H1 (cell line): Measurements from ENCODE around the gene CCDC197. TPM values are rescaled to one million over a fixed set of nuclear protein-coding genes. Genes with fewer than 3 reads are reported as not detected.

Experiments used
- CTCF ChIA-PET: fragments of 300-600 bp; sonication (Branson Sonifier 250); formaldehyde crosslinking; loops from one replicate; lab custom pipeline; 2021; ENCODE audit not compliant: partially characterized antibody; lab: Charles Lee
- POLR2A ChIA-PET: fragments of 300-600 bp; sonication (Branson Sonifier 250); formaldehyde crosslinking; loops from one replicate; lab custom pipeline; 2021; ENCODE audit warnings: inconsistent platforms; ENCODE audit not compliant: partially characterized antibody; lab: Charles Lee
- DNase-seq, 2 experiments: peaks; one replicate each; pipeline versions ENCODE4 v3.0.0 to v3.0.0-alpha.2; 2010 to 2022; ENCODE audit warnings: low spot score in 2 of 2, low read depth in 1 of 2, mixed read lengths in 1 of 2
- FAIRE-seq: peaks from 2 replicates; lab custom pipeline; 2011; peaks lifted over from hg19 to GRCh38; lab: Jason Lieb, UNC
- H2AFZ ChIP-seq: 2 replicates; pipeline ENCODE4 v1.8.1; 2012; ENCODE audit warnings: low read length, inconsistent platforms
- H2AK5ac ChIP-seq: 2 replicates; pipeline ENCODE4 v1.6.1; 2013; ENCODE audit warnings: low read depth, low read length
- H2BK120ac ChIP-seq: replicated peaks from 2 replicates; pipeline ENCODE3; 2013; ENCODE audit warnings: low read depth, low read length, inconsistent platforms
- H2BK12ac ChIP-seq: 2 replicates; pipeline ENCODE4 v1.6.1; 2013; ENCODE audit warnings: low read depth, low read length
- H2BK15ac ChIP-seq: 2 replicates; pipeline ENCODE4 v1.6.1; 2013; ENCODE audit warnings: low read length
- H2BK20ac ChIP-seq: 2 replicates; pipeline ENCODE4 v1.6.1; 2013; ENCODE audit warnings: low read length
- H2BK5ac ChIP-seq: 2 replicates; pipeline ENCODE4 v1.6.1; 2013; ENCODE audit warnings: low read depth, low read length
- H3K14ac ChIP-seq: 2 replicates; pipeline ENCODE4 v1.6.1; 2013; ENCODE audit warnings: inconsistent platforms; ENCODE audit not compliant: insufficient read length
- H3K18ac ChIP-seq: 2 replicates; pipeline ENCODE4 v1.6.1; 2013; ENCODE audit warnings: low read length; ENCODE audit errors: extremely low read depth
- H3K23ac ChIP-seq: 2 replicates; pipeline ENCODE4 v1.6.1; 2013; ENCODE audit warnings: inconsistent platforms; ENCODE audit not compliant: insufficient read length
- H3K23me2 ChIP-seq: 2 replicates; pipeline ENCODE4 v1.6.1; 2013; ENCODE audit warnings: low read depth, low read length
- H3K27ac ChIP-seq: 2 replicates; pipeline ENCODE4 v1.6.1; 2011; ENCODE audit warnings: low read depth, low read length, inconsistent platforms
- H3K27me3 ChIP-seq, 4 experiments: replicated peaks in 1 of 4; 1 replicate in 1 of 4; 2 replicates in 3 of 4; pipeline versions ENCODE4 v1.6.1 to v1.8.1; 2011 to 2013; ENCODE audit warnings: low read length in 3 of 4, mild to moderate bottlenecking in 3 of 4, inconsistent platforms in 2 of 4, mixed read lengths in 2 of 4, moderate library complexity in 1 of 4; ENCODE audit not compliant: control insufficient read depth in 3 of 4, insufficient read depth in 3 of 4; ENCODE audit errors: extremely low read depth in 1 of 4
- H3K36me3 ChIP-seq, 4 experiments: 2 replicates each; pipeline versions ENCODE4 v1.6.1 to v1.8.1; 2011 to 2013; ENCODE audit warnings: mild to moderate bottlenecking in 4 of 4, low read length in 3 of 4, moderate library complexity in 2 of 4, control low read depth in 1 of 4, inconsistent platforms in 1 of 4; ENCODE audit not compliant: insufficient read depth in 4 of 4, control insufficient read depth in 2 of 4
- H3K4ac ChIP-seq: replicated peaks from 2 replicates; pipeline ENCODE3; 2013; ENCODE audit warnings: low read length, low read depth, mixed read lengths, inconsistent platforms; ENCODE audit not compliant: insufficient read length
- H3K4me1 ChIP-seq, 4 experiments: replicated peaks in 1 of 4; 1 replicate in 1 of 4; 2 replicates in 3 of 4; pipeline versions ENCODE4 v1.6.1 to v1.8.1; 2011 to 2013; ENCODE audit warnings: low read length in 3 of 4, inconsistent platforms in 2 of 4, mixed read lengths in 1 of 4; ENCODE audit not compliant: insufficient read depth in 4 of 4, control insufficient read depth in 3 of 4
- H3K4me2 ChIP-seq, 2 experiments: 2 replicates each; pipeline versions ENCODE4 v1.6.1 to v1.8.1; 2011 to 2013; ENCODE audit warnings: low read depth in 2 of 2, low read length in 2 of 2, control low read depth in 1 of 2, inconsistent platforms in 1 of 2, mild to moderate bottlenecking in 1 of 2; ENCODE audit not compliant: insufficient read depth in 1 of 2
- H3K4me3 ChIP-seq, 4 experiments: fragments of 200-600, 300-600 bp in 1 of 4; sonication (generic), shearing (Covaris generic), sonication (Bioruptor Twin) in 1 of 4; 2 replicates each; pipeline versions ENCODE4 v1.5.1 to v1.8.1; 2011 to 2016; ENCODE audit warnings: low read length in 4 of 4, low read depth in 3 of 4, control low read depth in 2 of 4, inconsistent platforms in 2 of 4, mild to moderate bottlenecking in 2 of 4, mixed read lengths in 1 of 4, moderate library complexity in 1 of 4; ENCODE audit not compliant: insufficient read depth in 2 of 4; ENCODE audit errors: extremely low read depth in 1 of 4
- H3K56ac ChIP-seq: replicated peaks from 2 replicates; pipeline ENCODE3; 2013; ENCODE audit warnings: low read depth, mild to moderate bottlenecking, mixed read lengths, low read length, inconsistent platforms; ENCODE audit not compliant: insufficient read length
- H3K79me1 ChIP-seq: 2 replicates; pipeline ENCODE4 v1.6.1; 2013; ENCODE audit warnings: low read depth, low read length, control low read depth
- H3K79me2 ChIP-seq, 2 experiments: 2 replicates each; pipeline versions ENCODE4 v1.6.1 to v1.8.1; 2012 to 2013; ENCODE audit warnings: low read length in 2 of 2, mild to moderate bottlenecking in 2 of 2, inconsistent platforms in 1 of 2; ENCODE audit not compliant: insufficient read depth in 2 of 2, control insufficient read depth in 1 of 2
- H3K9ac ChIP-seq, 4 experiments: replicated peaks in 1 of 4; 1 replicate in 1 of 4; 2 replicates in 3 of 4; pipeline versions ENCODE4 v1.6.1 to v1.8.1; 2011 to 2013; ENCODE audit warnings: low read depth in 3 of 4, low read length in 3 of 4, control low read depth in 2 of 4, mild to moderate bottlenecking in 2 of 4, moderate library complexity in 2 of 4, inconsistent platforms in 1 of 4; ENCODE audit errors: extremely low read depth in 1 of 4
- H3K9me3 ChIP-seq, 2 experiments: 2 replicates each; pipeline versions ENCODE4 v1.6.1 to v1.8.1; 2012 to 2013; ENCODE audit warnings: mild to moderate bottlenecking in 2 of 2, moderate library complexity in 2 of 2, control low read depth in 1 of 2, inconsistent platforms in 1 of 2, low read depth in 1 of 2, low read length in 1 of 2, mixed read lengths in 1 of 2; ENCODE audit not compliant: insufficient read depth in 2 of 2
- H4K20me1 ChIP-seq, 2 experiments: replicated peaks in 1 of 2; 2 replicates each; pipeline versions ENCODE3 to v1.8.1; 2011 to 2013; ENCODE audit warnings: inconsistent platforms in 2 of 2, low read length in 2 of 2, mild to moderate bottlenecking in 1 of 2; ENCODE audit not compliant: insufficient read depth in 2 of 2, control insufficient read depth in 1 of 2
- H4K5ac ChIP-seq: 2 replicates; pipeline ENCODE4 v1.6.1; 2013; ENCODE audit warnings: low read length, low read depth, mixed read lengths, inconsistent platforms; ENCODE audit not compliant: insufficient read length
- H4K8ac ChIP-seq: 2 replicates; pipeline ENCODE4 v1.8.0; 2013; ENCODE audit warnings: mild to moderate bottlenecking, moderate library complexity, low read length, inconsistent platforms; ENCODE audit not compliant: insufficient read depth; ENCODE audit errors: extremely low read depth
- H4K91ac ChIP-seq: replicated peaks from 2 replicates; pipeline ENCODE3; 2013; ENCODE audit warnings: low read length, mixed read lengths, inconsistent platforms; ENCODE audit not compliant: insufficient read length
- CEBPB ChIP-seq: IDR thresholded peaks from 2 replicates; pipeline ENCODE4 v1.6.1; 2012; ENCODE audit warnings: low read depth, low read length
- SUZ12 ChIP-seq: fragments of 200-600 bp; sonication (generic); IDR thresholded peaks from 2 replicates; pipeline ENCODE4 v1.6.1; 2012; ENCODE audit warnings: mild to moderate bottlenecking, inconsistent platforms, low read length, moderate library complexity, mixed read lengths
- WGBS, 2 experiments: shearing (Covaris generic) in 1 of 2; methylation state at CpG; one replicate each; pipeline versions ENCODE4 v1.1.6 to v1.1.7; 2013 to 2015; ENCODE audit warnings: low lambda C conversion rate in 2 of 2, mixed read lengths in 2 of 2, inconsistent platforms in 1 of 2, low coverage in 1 of 2, missing lambda C conversion rate in 1 of 2; ENCODE audit not compliant: insufficient replicate concordance in 2 of 2, insufficient coverage in 1 of 2, insufficient read length in 1 of 2; ENCODE audit errors: extremely low coverage in 1 of 2, missing lambda C conversion rate in 1 of 2; 5-methylcytosine and 5-hydroxymethylcytosine counted together
- polyA plus RNA-seq, 7 experiments: library from polyadenylated mRNA; depleted of rRNA in 3 of 7; stranded (reverse) in 5 of 7; unstranded in 2 of 7; fragments of >200 nt in 5 of 7; fragments of 200-250 nt in 2 of 7; gene quantifications; 1 replicate in 5 of 7; 2 replicates in 1 of 7; 4 replicates in 1 of 7; pipeline versions ENCODE4 v1.2.1 to v1.2.3, GENCODE V29; 2011 to 2013; ENCODE audit warnings: missing spikeins in 2 of 7, mixed read lengths in 2 of 7
- total RNA-seq: library from RNA; stranded (reverse); fragmentation: NEBNext Ultra II Directional; extraction: Animal tissue kit (Norgen Biotek cat#: 25700); gene quantifications from 2 replicates; pipeline ENCODE4 v1.2.1, GENCODE V29; 2021
- TF ChIP-seq, protein P1 (sequence below): IDR thresholded peaks from 2 replicates; pipeline ENCODE4 v1.6.1; 2012; ENCODE audit warnings: low read length, inconsistent platforms
- TF ChIP-seq, protein P2 (sequence below): IDR thresholded peaks from 2 replicates; pipeline ENCODE4 v1.6.1; 2012; ENCODE audit warnings: inconsistent platforms

CCDC197 gene
- total and polyA plus RNA-seq, 2 of the 8 experiments (the other 6 are each of a cell fraction or from before 2014, with no cell fraction given): not detected

DNA sequence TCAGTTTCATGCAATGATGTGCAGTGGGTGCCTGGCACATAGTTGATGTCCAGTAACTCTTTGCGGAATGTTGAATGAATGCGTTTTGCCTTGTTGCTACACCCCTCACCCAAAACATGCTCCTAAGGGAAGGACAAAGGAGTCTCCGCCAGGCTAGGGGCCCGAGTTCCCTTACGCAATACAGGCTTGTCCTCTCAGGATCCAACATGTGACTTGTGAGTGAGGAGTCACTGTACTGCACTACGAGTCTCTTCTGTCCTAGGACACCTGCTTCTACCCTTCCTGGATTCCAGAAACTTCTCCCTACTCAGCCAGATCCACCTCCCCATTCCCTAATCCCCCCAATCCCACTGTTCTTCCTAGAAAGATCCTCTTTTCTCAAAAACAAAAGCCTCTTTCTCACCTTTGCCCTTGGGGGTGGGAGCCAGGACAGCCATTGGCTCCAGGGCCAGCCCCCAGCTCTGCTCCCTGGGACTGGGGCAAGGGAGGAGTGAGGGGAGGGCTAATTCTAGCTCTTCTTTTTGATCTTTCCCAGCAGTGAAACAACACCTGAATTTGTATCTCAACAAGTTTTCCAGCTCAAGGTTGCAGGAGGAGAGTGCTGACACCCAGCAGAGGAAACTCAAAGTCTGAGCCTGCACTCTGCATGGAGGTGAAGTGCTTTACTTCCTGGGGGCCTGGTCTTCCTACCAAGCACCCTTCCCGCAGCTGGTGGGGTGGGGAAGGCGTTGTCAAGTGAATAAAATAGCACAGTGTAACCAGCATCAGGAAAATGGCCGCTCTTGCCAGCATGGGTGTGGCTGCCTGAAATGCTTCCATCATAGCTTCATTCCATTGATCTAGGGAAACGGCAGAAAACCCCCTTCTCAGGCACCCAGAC is 25.7 kb downstream of the CCDC197 start:
- 0 out of 2 replicates have a peak, but pooled peaks cover 3% of the 10 kb centered on the region for H3K79me1 ChIP-seq
- DNase-seq: no peak
- H3K4ac ChIP-seq: no peak overlapping the region
- no peaks in the 10 kb centered on the region; a peak in 1 of 8 replicates for H3K36me3 ChIP-seq
- H3K18ac ChIP-seq: peak overlapping the region; percentile 62
- H2BK15ac ChIP-seq: peak overlapping the region; percentile 34; the same call in 1 of the 2 replicates
- H3K14ac ChIP-seq: no peak overlapping the region
- peak overlapping the region; percentile 16 for H4K91ac ChIP-seq
- H3K9ac ChIP-seq: no peak overlapping the region
- H3K4me3 ChIP-seq: no peak overlapping the region
- H3K4me1 ChIP-seq: peaks cover 0 to 24% (median 13%) of the 10 kb centered on the region in 4 experiments; a peak in 4 of 7 replicates
- 81% methylated on average over 10 of the region's 10 CpGs; no CpG with 5 or more reads in 1 of the 2 experiments for WGBS, 2 experiments
- no peaks in the 10 kb centered on the region for H3K9me3 ChIP-seq
- H3K79me2 ChIP-seq: no peaks in the 10 kb centered on the region
- no peak overlapping the region for H3K23ac ChIP-seq
- H3K27me3 ChIP-seq: peaks cover 0 to 3% (median 3%) of the 10 kb centered on the region in 4 experiments; a peak in 2 of 7 replicates
- no peak overlapping the region for H4K5ac ChIP-seq
- FAIRE-seq: no peak
- 0 out of 2 replicates have a peak overlapping the region, but pooled peaks have one; percentile 6 for H2BK12ac ChIP-seq
- H4K8ac ChIP-seq: no peak overlapping the region
- H3K4me2 ChIP-seq: peak overlapping the region in 1 of 2 experiments; percentile 13; a peak in 1 of 4 replicates
- ChIA-PET CTCF (interaction anchor here (0.6 to 9.7 kb wide), 8 partner anchors 13 to 117 kb away, joined by 3 to 65 read pairs (median 8); no protein-coding TSS in a partner anchor), POLR2A (no interaction called here)
- peaks cover 5% of the 10 kb centered on the region; the same call in 1 of the 2 replicates for H3K23me2 ChIP-seq
- H2BK120ac ChIP-seq: no peak overlapping the region
- H3K27ac ChIP-seq: no peak overlapping the region
- peak overlapping the region; percentile 36 for H2AFZ ChIP-seq
- TF ChIP-seq, protein P1, sequence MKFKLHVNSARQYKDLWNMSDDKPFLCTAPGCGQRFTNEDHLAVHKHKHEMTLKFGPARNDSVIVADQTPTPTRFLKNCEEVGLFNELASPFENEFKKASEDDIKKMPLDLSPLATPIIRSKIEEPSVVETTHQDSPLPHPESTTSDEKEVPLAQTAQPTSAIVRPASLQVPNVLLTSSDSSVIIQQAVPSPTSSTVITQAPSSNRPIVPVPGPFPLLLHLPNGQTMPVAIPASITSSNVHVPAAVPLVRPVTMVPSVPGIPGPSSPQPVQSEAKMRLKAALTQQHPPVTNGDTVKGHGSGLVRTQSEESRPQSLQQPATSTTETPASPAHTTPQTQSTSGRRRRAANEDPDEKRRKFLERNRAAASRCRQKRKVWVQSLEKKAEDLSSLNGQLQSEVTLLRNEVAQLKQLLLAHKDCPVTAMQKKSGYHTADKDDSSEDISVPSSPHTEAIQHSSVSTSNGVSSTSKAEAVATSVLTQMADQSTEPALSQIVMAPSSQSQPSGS: no peak
- no peak for TF ChIP-seq SUZ12
- peak; percentile 81 for TF ChIP-seq CEBPB
- TF ChIP-seq, protein P2, sequence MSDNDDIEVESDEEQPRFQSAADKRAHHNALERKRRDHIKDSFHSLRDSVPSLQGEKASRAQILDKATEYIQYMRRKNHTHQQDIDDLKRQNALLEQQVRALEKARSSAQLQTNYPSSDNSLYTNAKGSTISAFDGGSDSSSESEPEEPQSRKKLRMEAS: no peak
- H2BK20ac ChIP-seq: no peak overlapping the region; the same call in 1 of the 2 replicates
- H2AK5ac ChIP-seq: no peak overlapping the region
- H4K20me1 ChIP-seq: no peaks in the 10 kb centered on the region
- H2BK5ac ChIP-seq: no peak overlapping the region
- no peak overlapping the region for H3K56ac ChIP-seq
